PC-3 (cell line): ENCODE data around the gene MRO.

Experiments
- EZH2 ChIP-seq: fragments of 300-600 bp; sonication (generic); IDR thresholded peaks from one replicate; pipeline ENCODE4 v1.6.1; 2017; ENCODE audit warnings: antibody characterized with exemption, mild to moderate bottlenecking, low read length; ENCODE audit not compliant: unreplicated experiment
- TF ChIP-seq, protein P1 (sequence below): fragments of 300-600 bp; sonication (generic); conservative IDR thresholded peaks from 2 replicates; pipeline ENCODE4 v1.5.1; 2017; ENCODE audit warnings: antibody characterized with exemption, low read depth, mild to moderate bottlenecking, low read length

DNA sequence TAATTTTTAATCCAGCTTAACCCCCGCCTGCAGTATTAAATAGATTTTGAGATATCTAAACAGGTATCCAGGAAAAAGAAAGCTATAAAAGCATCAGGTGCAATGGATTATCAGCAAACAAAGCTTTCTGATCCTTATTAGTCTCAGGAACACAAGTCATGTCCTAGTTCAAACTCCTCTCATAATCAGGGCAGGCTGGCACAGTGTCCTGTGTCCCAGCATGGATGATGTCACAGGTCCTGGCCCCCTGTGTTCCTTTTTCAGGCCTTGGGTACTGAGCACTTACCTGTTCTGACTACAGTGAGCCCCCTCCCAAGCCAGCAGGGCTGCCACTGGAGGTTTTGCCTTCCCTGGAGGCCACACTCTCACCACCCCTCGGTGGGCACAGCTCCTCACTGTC, 19.5 kb upstream of the MRO start:
- no peak for TF ChIP-seq EZH2
- TF ChIP-seq, protein P1, sequence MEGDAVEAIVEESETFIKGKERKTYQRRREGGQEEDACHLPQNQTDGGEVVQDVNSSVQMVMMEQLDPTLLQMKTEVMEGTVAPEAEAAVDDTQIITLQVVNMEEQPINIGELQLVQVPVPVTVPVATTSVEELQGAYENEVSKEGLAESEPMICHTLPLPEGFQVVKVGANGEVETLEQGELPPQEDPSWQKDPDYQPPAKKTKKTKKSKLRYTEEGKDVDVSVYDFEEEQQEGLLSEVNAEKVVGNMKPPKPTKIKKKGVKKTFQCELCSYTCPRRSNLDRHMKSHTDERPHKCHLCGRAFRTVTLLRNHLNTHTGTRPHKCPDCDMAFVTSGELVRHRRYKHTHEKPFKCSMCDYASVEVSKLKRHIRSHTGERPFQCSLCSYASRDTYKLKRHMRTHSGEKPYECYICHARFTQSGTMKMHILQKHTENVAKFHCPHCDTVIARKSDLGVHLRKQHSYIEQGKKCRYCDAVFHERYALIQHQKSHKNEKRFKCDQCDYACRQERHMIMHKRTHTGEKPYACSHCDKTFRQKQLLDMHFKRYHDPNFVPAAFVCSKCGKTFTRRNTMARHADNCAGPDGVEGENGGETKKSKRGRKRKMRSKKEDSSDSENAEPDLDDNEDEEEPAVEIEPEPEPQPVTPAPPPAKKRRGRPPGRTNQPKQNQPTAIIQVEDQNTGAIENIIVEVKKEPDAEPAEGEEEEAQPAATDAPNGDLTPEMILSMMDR = no peak
